HAP-1 (cell line): ENCODE measurements around the gene DOK7.

Experiments
- DNase-seq, 2 experiments: peaks; one replicate each; pipeline ENCODE4 v3.0.0-alpha.2; 2016 to 2020; ENCODE audit warnings: low spot score in 2 of 2
- H3K27me3 ChIP-seq: fragments of 250-450 bp; sonication (Bioruptor Pico); 2 replicates; pipeline ENCODE4 v1.5.1; 2020; ENCODE audit warnings: low read depth, mild to moderate bottlenecking, moderate library complexity
- H3K36me3 ChIP-seq: fragments of 250-450 bp; sonication (Bioruptor Pico); replicated peaks from 2 replicates; pipeline ENCODE4 v1.5.1; 2020; ENCODE audit warnings: mild to moderate bottlenecking
- H3K4me1 ChIP-seq: fragments of 250-450 bp; sonication (Bioruptor Pico); 2 replicates; pipeline ENCODE4 v1.5.1; 2020; ENCODE audit warnings: mild to moderate bottlenecking
- H3K4me3 ChIP-seq: fragments of 250-450 bp; sonication (Bioruptor Pico); 2 replicates; pipeline ENCODE4 v1.5.1; 2020; ENCODE audit warnings: mild to moderate bottlenecking, moderate library complexity
- H3K9me3 ChIP-seq: fragments of 250-450 bp; sonication (Bioruptor Pico); 2 replicates; pipeline ENCODE4 v1.5.1; 2020; ENCODE audit warnings: mild to moderate bottlenecking, moderate library complexity
- in situ Hi-C: fragments of 300-500 bp; cut with MboI; formaldehyde crosslinking; loops from 3 replicates; pipeline ENCODE4 v1.14.3; 2020; ENCODE audit warnings: low sequenced_read_pairs, inconsistent platforms, mixed read lengths

Gene DOK7

GRCh38 chr4:3462790-3463415 is at the start of gene DOK7:
DOK7 (plus strand) TSS chr4:3463306; CDS start chr4:3463376, 70 bp downstream.
- in situ Hi-C loops = no loop called here
- H3K9me3 ChIP-seq = no peaks in the 10 kb centered on the region
- H3K4me1 ChIP-seq = no peaks in the 10 kb centered on the region
- H3K36me3 ChIP-seq = no peaks in the 10 kb centered on the region
- peak in 1 of 2 experiments; percentile 51 for DNase-seq
- H3K27me3 ChIP-seq = peaks cover 9% of the 10 kb centered on the region; the same call in 1 of the 2 replicates
- H3K4me3 ChIP-seq = no peak within 1 kb of the TSS

GRCh38 chr4:3413675-3414420 is 49.3 kb upstream of the DOK7 start:
- no peaks in the 10 kb centered on the region for H3K27me3 ChIP-seq
- H3K9me3 ChIP-seq = no peaks in the 10 kb centered on the region
- in situ Hi-C loops = no loop called here
- H3K36me3 ChIP-seq = no peaks in the 10 kb centered on the region
- DNase-seq = peak in 1 of 2 experiments; percentile 6
- H3K4me1 ChIP-seq = no peaks in the 10 kb centered on the region
- H3K4me3 ChIP-seq = no peak overlapping the region

- peak in 1 of 2 experiments; percentile 3 for DNase-seq
- no peaks in the 10 kb centered on the region for H3K9me3 ChIP-seq
- in situ Hi-C loops = no loop called here
Observed at GRCh38 chr4:3414421-3415279, 48.5 kb upstream of the DOK7 start.

GRCh38 chr4:3415471-3416141 is 47.5 kb upstream of the DOK7 start:
- no peaks in the 10 kb centered on the region for H3K36me3 ChIP-seq
- DNase-seq = peak in 1 of 2 experiments; percentile 5
- in situ Hi-C loops = no loop called here
- no peak overlapping the region for H3K4me3 ChIP-seq
- no peaks in the 10 kb centered on the region for H3K4me1 ChIP-seq
- no peaks in the 10 kb centered on the region for H3K27me3 ChIP-seq
- H3K9me3 ChIP-seq = no peaks in the 10 kb centered on the region

More at GRCh38 chr4:3414421-3415279, 48.5 kb upstream of the DOK7 start:
- Histone ChIP-seq H3K36me3 (no peaks in the 10 kb centered on the region), H3K4me1 (no peaks in the 10 kb centered on the region), H3K4me3 (no peak overlapping the region), H3K27me3 (no peaks in the 10 kb centered on the region)

- H3K36me3 ChIP-seq = no peaks in the 10 kb centered on the region
- DNase-seq = no peak
- no peaks in the 10 kb centered on the region for H3K4me1 ChIP-seq
- H3K4me3 ChIP-seq = no peak overlapping the region
- no peaks in the 10 kb centered on the region for H3K9me3 ChIP-seq
- in situ Hi-C loops = no loop called here
- H3K27me3 ChIP-seq = no peaks in the 10 kb centered on the region
Observed at GRCh38 chr4:3416270-3416669, 46.8 kb upstream of the DOK7 start.

GRCh38 chr4:3416821-3417221 is 46.3 kb upstream of the DOK7 start:
- in situ Hi-C loops = no loop called here
- DNase-seq = no peak
- H3K4me3 ChIP-seq = no peak overlapping the region
- no peaks in the 10 kb centered on the region for H3K27me3 ChIP-seq
- no peaks in the 10 kb centered on the region for H3K9me3 ChIP-seq
- H3K4me1 ChIP-seq = no peaks in the 10 kb centered on the region
- H3K36me3 ChIP-seq = no peaks in the 10 kb centered on the region

- Histone ChIP-seq H3K36me3 (no peaks in the 10 kb centered on the region), H3K4me3 (no peak overlapping the region), H3K4me1 (no peaks in the 10 kb centered on the region), H3K9me3 (no peaks in the 10 kb centered on the region), H3K27me3 (no peaks in the 10 kb centered on the region)
- DNase-seq = peak in 1 of 2 experiments; percentile 6
- in situ Hi-C loops = no loop called here
Observed at GRCh38 chr4:3417448-3417847, 45.7 kb upstream of the DOK7 start.

GRCh38 chr4:3418029-3418762 is 44.9 kb upstream of the DOK7 start:
- in situ Hi-C loops = no loop called here
- no peaks in the 10 kb centered on the region for H3K4me1 ChIP-seq
- H3K27me3 ChIP-seq = no peaks in the 10 kb centered on the region
- H3K9me3 ChIP-seq = no peaks in the 10 kb centered on the region
- H3K36me3 ChIP-seq = no peaks in the 10 kb centered on the region
- H3K4me3 ChIP-seq = no peak overlapping the region
- DNase-seq = peak in 1 of 2 experiments; percentile 20

GRCh38 chr4:3419836-3420605 is 43.1 kb upstream of the DOK7 start:
- H3K36me3 ChIP-seq = no peaks in the 10 kb centered on the region
- no peaks in the 10 kb centered on the region for H3K4me1 ChIP-seq
- no peaks in the 10 kb centered on the region for H3K27me3 ChIP-seq
- in situ Hi-C loops = no loop called here
- no peak for DNase-seq
- H3K4me3 ChIP-seq = no peak overlapping the region
- H3K9me3 ChIP-seq = no peaks in the 10 kb centered on the region

- no peak for DNase-seq
- no peaks in the 10 kb centered on the region for H3K9me3 ChIP-seq
- H3K27me3 ChIP-seq = no peaks in the 10 kb centered on the region
- no peaks in the 10 kb centered on the region for H3K36me3 ChIP-seq
- in situ Hi-C loops = no loop called here
- H3K4me1 ChIP-seq = no peaks in the 10 kb centered on the region
- no peak overlapping the region for H3K4me3 ChIP-seq
Observed at GRCh38 chr4:3420606-3420955, 42.5 kb upstream of the DOK7 start.

- no peaks in the 10 kb centered on the region for H3K27me3 ChIP-seq
- no peaks in the 10 kb centered on the region for H3K36me3 ChIP-seq
- DNase-seq = no peak
- in situ Hi-C loops = no loop called here
- H3K9me3 ChIP-seq = no peaks in the 10 kb centered on the region
- H3K4me3 ChIP-seq = no peak overlapping the region
- no peaks in the 10 kb centered on the region for H3K4me1 ChIP-seq
Observed at GRCh38 chr4:3420956-3421355, 42.1 kb upstream of the DOK7 start.

- no peaks in the 10 kb centered on the region for H3K27me3 ChIP-seq
- no peaks in the 10 kb centered on the region for H3K9me3 ChIP-seq
- H3K36me3 ChIP-seq = no peaks in the 10 kb centered on the region
- no peak overlapping the region for H3K4me3 ChIP-seq
- in situ Hi-C loops = no loop called here
- DNase-seq = no peak
- no peaks in the 10 kb centered on the region for H3K4me1 ChIP-seq
Observed at GRCh38 chr4:3421470-3421869, 41.6 kb upstream of the DOK7 start.
